Thoracic aorta (tissue), 2 donors: ENCODE results near the gene CYB5A. TPM values are rescaled to one million over a fixed set of nuclear protein-coding genes. Genes with fewer than 3 reads are reported as not detected.
A peak's percentile ranks its signal among the peaks of the same experiment; 100 is the strongest.

ENCODE experiments used
- ATAC-seq: fragments of 150-250 bp; one replicate; pipeline ENCODE4 v1.8.0; 2017; ENCODE audit warnings: low read depth; ENCODE audit not compliant: insufficient number of reproducible peaks, low FRiP score
- DNase-seq: peaks from one replicate; pipeline ENCODE4 v3.0.0-alpha.2; 2020; ENCODE audit warnings: low spot score
- H3K27ac ChIP-seq, 2 donors: fragments of 200-600 bp; sonication (generic); 1 replicate in 1 of 2; 2 replicates in 1 of 2; pipeline ENCODE4 v1.5.1; 2016; ENCODE audit warnings: mild to moderate bottlenecking in 2 of 2, moderate library complexity in 2 of 2
- H3K27me3 ChIP-seq: fragments of 200-600 bp; sonication (generic); replicated peaks from 2 replicates; pipeline ENCODE4 v1.6.0; 2016; ENCODE audit warnings: mild to moderate bottlenecking; ENCODE audit not compliant: insufficient read depth
- H3K36me3 ChIP-seq: fragments of 200-600 bp; sonication (generic); one replicate; pipeline ENCODE4 v1.5.1; 2016
- H3K4me1 ChIP-seq, 2 donors: fragments of 200-600 bp; sonication (generic); 1 replicate in 1 of 2; 2 replicates in 1 of 2; pipeline versions ENCODE4 v1.5.1 to v1.6.0; 2016; ENCODE audit warnings: low read depth in 2 of 2, mild to moderate bottlenecking in 1 of 2; ENCODE audit not compliant: control insufficient read depth in 1 of 2
- H3K4me3 ChIP-seq: fragments of 200-600 bp; sonication (generic); 2 replicates; pipeline ENCODE4 v1.5.1; 2016; ENCODE audit warnings: mild to moderate bottlenecking
- H3K9me3 ChIP-seq: fragments of 200-600 bp; sonication (generic); 2 replicates; pipeline ENCODE4 v1.5.1; 2016
- total RNA-seq, 2 donors: library from RNA; depleted of rRNA; stranded (reverse); fragments of >200 nt; gene quantifications; one replicate each; pipeline versions ENCODE4 v1.1.0 to v1.2.3, GENCODE V29; 2016
- TF ChIP-seq, protein P1 (sequence below): fragments of 200-600 bp; sonication (generic); IDR thresholded peaks from one replicate; pipeline ENCODE4 v1.5.1; 2019; ENCODE audit warnings: antibody characterized with exemption

The CYB5A gene
- total RNA-seq, 2 donors from 2014 or later = 57.0 to 121 TPM

DNA sequence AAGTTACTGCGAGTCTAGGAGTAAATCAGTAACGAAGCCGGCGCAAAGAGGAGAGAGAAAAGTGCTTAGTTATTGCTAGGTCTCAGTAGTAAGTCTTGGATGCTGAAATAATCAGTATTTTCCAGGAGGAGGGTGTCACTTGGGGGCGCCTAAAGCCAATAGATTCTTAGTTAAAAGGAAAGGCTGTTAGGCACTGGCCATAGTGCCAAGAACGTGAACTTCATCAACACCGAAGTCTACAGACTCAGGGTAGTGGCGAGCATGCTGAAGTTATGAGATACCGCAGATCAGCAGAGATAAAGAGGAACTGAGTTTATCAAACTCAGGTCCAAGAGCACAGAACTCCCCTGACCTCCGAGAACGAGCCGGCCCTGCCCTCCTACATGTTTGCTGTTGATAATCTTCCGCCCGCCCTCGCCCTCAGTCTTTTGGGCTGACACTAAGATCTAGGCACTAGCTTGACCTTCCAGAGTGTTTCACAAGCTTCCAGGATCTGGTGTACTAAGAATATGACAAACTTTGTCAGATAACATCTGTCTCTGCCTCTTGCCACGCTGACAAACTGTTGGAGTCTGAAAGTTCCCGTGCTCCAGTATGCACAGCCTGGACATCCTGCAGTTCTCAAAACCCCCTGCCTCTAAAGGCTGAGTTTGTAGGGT is 49.2 kb downstream of the CYB5A start:
- TF ChIP-seq, protein P1, sequence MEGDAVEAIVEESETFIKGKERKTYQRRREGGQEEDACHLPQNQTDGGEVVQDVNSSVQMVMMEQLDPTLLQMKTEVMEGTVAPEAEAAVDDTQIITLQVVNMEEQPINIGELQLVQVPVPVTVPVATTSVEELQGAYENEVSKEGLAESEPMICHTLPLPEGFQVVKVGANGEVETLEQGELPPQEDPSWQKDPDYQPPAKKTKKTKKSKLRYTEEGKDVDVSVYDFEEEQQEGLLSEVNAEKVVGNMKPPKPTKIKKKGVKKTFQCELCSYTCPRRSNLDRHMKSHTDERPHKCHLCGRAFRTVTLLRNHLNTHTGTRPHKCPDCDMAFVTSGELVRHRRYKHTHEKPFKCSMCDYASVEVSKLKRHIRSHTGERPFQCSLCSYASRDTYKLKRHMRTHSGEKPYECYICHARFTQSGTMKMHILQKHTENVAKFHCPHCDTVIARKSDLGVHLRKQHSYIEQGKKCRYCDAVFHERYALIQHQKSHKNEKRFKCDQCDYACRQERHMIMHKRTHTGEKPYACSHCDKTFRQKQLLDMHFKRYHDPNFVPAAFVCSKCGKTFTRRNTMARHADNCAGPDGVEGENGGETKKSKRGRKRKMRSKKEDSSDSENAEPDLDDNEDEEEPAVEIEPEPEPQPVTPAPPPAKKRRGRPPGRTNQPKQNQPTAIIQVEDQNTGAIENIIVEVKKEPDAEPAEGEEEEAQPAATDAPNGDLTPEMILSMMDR = no peak
- Histone ChIP-seq H3K36me3 (no peaks in the 10 kb centered on the region), H3K9me3 (no peaks in the 10 kb centered on the region), H3K27me3 (no peaks in the 10 kb centered on the region), H3K4me1 (no peaks in the 10 kb centered on the region), H3K27ac (no peak overlapping the region), H3K4me3 (no peak overlapping the region)
- ATAC-seq (no peak), DNase-seq (no peak)

DNA sequence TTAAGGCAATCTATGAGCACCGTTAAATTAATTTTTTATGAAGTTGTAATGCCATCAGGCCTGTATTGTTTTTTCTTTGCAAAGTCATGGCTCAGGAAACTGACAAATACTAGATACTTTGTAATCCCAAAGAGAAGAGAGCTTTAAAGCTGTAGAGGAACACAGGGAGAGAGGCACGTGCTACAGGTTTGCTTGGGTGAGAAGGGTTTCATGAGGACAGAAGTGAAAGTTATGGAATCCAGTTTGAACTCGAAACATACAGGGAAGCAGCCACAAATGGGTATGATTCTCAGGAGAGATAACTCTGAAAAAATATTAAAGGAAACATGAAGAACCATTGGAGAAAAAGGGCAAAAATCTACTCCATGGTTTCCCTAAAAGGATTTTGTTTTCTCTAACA is 49.8 kb downstream of the CYB5A start:
- TF ChIP-seq, protein P1 = no peak
- no peak for ATAC-seq
- no peaks in the 10 kb centered on the region for H3K27me3 ChIP-seq
- H3K36me3 ChIP-seq = no peaks in the 10 kb centered on the region
- H3K4me3 ChIP-seq = no peak overlapping the region
- no peak overlapping the region for H3K27ac ChIP-seq
- no peaks in the 10 kb centered on the region for H3K4me1 ChIP-seq
- no peak for DNase-seq
- no peaks in the 10 kb centered on the region for H3K9me3 ChIP-seq

DNA sequence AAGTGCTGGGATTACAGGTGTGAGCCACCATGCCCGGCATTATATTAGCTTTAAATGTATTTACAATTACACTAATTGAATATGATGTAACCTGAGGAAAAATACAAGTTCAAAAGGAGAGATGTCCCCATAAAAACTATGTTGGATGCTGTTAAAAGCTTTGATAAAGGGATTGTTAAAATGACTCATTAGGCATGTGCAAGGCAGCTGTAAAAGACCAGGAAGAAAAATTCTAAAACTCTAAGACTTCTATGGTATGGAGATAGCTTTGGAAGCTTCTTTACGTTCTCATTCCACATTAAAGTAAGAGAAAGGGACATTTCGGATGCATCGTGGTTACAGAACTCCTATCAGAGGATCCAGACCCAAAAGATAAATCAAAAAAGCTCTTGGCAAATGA is 50.3 kb downstream of the CYB5A start:
- H3K36me3 ChIP-seq = no peaks in the 10 kb centered on the region
- no peaks in the 10 kb centered on the region for H3K9me3 ChIP-seq
- H3K4me1 ChIP-seq = no peaks in the 10 kb centered on the region
- DNase-seq (no peak), ATAC-seq (no peak)
- H3K27me3 ChIP-seq = no peaks in the 10 kb centered on the region
- H3K4me3 ChIP-seq = no peak overlapping the region
- H3K27ac ChIP-seq = no peak overlapping the region
- TF ChIP-seq, protein P1 = no peak

DNA sequence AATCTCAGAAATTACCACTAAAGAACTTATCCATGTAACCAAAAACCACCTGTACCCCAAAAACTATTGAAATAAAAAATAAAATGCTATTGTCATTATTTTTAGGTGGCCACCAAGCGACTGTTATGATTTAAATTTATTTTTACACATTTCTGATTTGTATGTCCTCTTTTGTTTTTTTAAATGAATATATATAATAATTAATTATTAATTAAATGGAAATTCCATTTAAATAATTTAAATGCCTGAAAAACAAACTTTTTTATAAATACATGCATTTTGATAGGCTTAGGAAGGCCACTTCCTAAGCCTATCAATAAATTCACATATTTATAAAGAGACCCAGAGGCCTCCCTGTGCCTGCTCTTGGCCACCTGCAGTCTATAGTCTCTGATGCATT is 52.2 kb downstream of the CYB5A start:
- no peak overlapping the region for H3K4me3 ChIP-seq
- ATAC-seq = no peak
- H3K36me3 ChIP-seq = no peaks in the 10 kb centered on the region
- no peak overlapping the region for H3K27ac ChIP-seq
- peaks cover 8 to 14% of the 10 kb centered on the region in 2 donors for H3K4me1 ChIP-seq
- H3K27me3 ChIP-seq = no peaks in the 10 kb centered on the region
- TF ChIP-seq, protein P1 = no peak
- DNase-seq = no peak
- H3K9me3 ChIP-seq = no peaks in the 10 kb centered on the region

DNA sequence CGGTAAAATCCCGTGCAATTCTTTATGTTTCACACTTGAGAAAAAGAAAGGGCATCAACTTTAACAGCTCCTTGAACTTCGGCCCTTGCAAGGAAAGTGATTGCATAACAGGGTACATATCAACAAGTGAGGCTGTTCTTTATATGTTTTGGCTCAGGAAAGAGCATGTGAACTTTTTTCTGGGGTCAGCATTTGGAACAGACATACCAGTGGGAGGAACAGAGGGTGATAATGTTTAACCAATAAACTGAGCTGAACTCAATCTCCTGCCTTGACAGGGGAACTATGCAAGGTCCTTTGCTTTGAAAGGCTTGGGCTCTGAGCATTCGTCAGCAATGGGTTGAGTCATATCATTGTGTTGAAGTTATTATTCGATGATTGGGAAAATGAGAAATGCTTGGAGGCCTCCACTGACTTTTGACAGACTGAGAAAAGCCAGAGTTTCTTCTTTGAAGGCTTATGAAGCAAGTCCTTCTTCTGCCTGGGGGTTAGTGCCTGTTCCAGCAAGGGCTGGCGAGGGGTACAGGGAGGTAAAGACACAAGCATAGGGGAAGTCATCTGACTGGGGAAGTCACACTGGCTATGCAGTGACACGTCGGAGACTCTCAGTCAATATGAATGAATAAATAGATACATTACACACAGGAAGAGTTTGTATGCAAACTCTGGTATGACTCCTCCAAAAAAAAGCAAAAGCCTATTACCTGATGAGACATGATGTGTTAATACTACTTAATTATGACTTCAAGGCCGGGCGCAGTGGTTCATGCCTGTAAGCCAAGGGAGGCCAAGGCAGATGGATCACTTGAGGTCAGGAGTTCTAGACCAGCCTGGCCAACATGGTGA is 57.2 kb downstream of the CYB5A start:
- H3K9me3 ChIP-seq = no peaks in the 10 kb centered on the region
- no peaks in the 10 kb centered on the region for H3K27me3 ChIP-seq
- peak overlapping the region; percentile 13 to 16 for H3K27ac ChIP-seq
- H3K36me3 ChIP-seq = no peaks in the 10 kb centered on the region
- ATAC-seq (peak; percentile 70), DNase-seq (no peak)
- no peak overlapping the region for H3K4me3 ChIP-seq
- H3K4me1 ChIP-seq = peaks cover 8 to 15% of the 10 kb centered on the region in 2 donors
- TF ChIP-seq, protein P1 = no peak
